DND-41 (cell line): ENCODE data around the gene ACOT6.
A peak's percentile ranks its signal among the peaks of the same experiment; 100 is the strongest.

Experiments
- ATAC-seq: fragments of 200-7000 bp; cut with Tn5 transposase; 3 replicates; pipeline ENCODE4 v1.9.1; 2021; ENCODE audit warnings: low read depth; ENCODE audit not compliant: insufficient read depth
- DNase-seq: peaks from one replicate; pipeline ENCODE4 v3.0.0-alpha.2; 2020
- H2AFZ ChIP-seq: 2 replicates; pipeline ENCODE4 v1.6.0; 2012; ENCODE audit warnings: low read depth, low read length
- H3K27ac ChIP-seq: 2 replicates; pipeline ENCODE4 v1.5.1; 2012; ENCODE audit warnings: low read length, inconsistent platforms
- H3K27me3 ChIP-seq: fragments of 200-600 bp; sonication (generic); 2 replicates; pipeline ENCODE4 v1.6.0; 2012; ENCODE audit warnings: low read length, mild to moderate bottlenecking, inconsistent platforms; ENCODE audit not compliant: insufficient read depth, poor library complexity
- H3K36me3 ChIP-seq: 2 replicates; pipeline ENCODE4 v1.5.1; 2012; ENCODE audit warnings: low read length, inconsistent platforms; ENCODE audit not compliant: insufficient read depth
- H3K4me1 ChIP-seq: 2 replicates; pipeline ENCODE4 v1.5.1; 2012; ENCODE audit warnings: mild to moderate bottlenecking, low read length; ENCODE audit not compliant: insufficient read depth
- H3K4me2 ChIP-seq: 2 replicates; pipeline ENCODE4 v1.6.0; 2012; ENCODE audit warnings: mild to moderate bottlenecking, moderate library complexity, low read length, inconsistent platforms; ENCODE audit not compliant: insufficient read depth
- H3K4me3 ChIP-seq, 2 experiments: fragments of 200-600 bp in 1 of 2; shearing (Covaris generic) in 1 of 2; 2 replicates each; pipeline ENCODE4 v1.5.1; 2012 to 2016; ENCODE audit warnings: inconsistent platforms in 2 of 2, low read length in 2 of 2, mild to moderate bottlenecking in 2 of 2, low read depth in 1 of 2, moderate library complexity in 1 of 2
- H3K79me2 ChIP-seq: 2 replicates; pipeline ENCODE4 v1.6.0; 2012; ENCODE audit warnings: low read length, inconsistent platforms; ENCODE audit not compliant: insufficient read depth
- H3K9ac ChIP-seq: 2 replicates; pipeline ENCODE4 v1.6.0; 2012; ENCODE audit warnings: low read depth, mild to moderate bottlenecking, inconsistent platforms, low read length, moderate library complexity
- H3K9me3 ChIP-seq: 2 replicates; pipeline ENCODE4 v1.5.1; 2012; ENCODE audit warnings: low read length, moderate library complexity, mild to moderate bottlenecking, inconsistent platforms; ENCODE audit not compliant: insufficient read depth, severe bottlenecking
- H4K20me1 ChIP-seq: 2 replicates; pipeline ENCODE4 v1.6.0; 2012; ENCODE audit warnings: low read length; ENCODE audit not compliant: insufficient read depth
- EZH2 ChIP-seq: IDR thresholded peaks from 3 replicates; pipeline ENCODE4 v1.6.1; 2012; ENCODE audit warnings: borderline replicate concordance, low read depth, mild to moderate bottlenecking, moderate library complexity, low read length, inconsistent platforms; ENCODE audit not compliant: severe bottlenecking
- TF ChIP-seq, protein P1 (sequence below): IDR thresholded peaks from 2 replicates; pipeline ENCODE4 v1.5.1; 2012; ENCODE audit warnings: borderline replicate concordance, low read length, moderate library complexity, mild to moderate bottlenecking; ENCODE audit not compliant: poor library complexity, severe bottlenecking; ENCODE audit errors: extremely low read depth

Gene ACOT6

GRCh38 chr14:73627151-73627558 lies 14.8 kb downstream of the ACOT6 start:
- H3K27me3 ChIP-seq: no peaks in the 10 kb centered on the region
- H3K27ac ChIP-seq: no peak overlapping the region
- DNase-seq (no peak), ATAC-seq (no peak)
- H3K4me1 ChIP-seq: no peaks in the 10 kb centered on the region
- TF ChIP-seq, protein P1, sequence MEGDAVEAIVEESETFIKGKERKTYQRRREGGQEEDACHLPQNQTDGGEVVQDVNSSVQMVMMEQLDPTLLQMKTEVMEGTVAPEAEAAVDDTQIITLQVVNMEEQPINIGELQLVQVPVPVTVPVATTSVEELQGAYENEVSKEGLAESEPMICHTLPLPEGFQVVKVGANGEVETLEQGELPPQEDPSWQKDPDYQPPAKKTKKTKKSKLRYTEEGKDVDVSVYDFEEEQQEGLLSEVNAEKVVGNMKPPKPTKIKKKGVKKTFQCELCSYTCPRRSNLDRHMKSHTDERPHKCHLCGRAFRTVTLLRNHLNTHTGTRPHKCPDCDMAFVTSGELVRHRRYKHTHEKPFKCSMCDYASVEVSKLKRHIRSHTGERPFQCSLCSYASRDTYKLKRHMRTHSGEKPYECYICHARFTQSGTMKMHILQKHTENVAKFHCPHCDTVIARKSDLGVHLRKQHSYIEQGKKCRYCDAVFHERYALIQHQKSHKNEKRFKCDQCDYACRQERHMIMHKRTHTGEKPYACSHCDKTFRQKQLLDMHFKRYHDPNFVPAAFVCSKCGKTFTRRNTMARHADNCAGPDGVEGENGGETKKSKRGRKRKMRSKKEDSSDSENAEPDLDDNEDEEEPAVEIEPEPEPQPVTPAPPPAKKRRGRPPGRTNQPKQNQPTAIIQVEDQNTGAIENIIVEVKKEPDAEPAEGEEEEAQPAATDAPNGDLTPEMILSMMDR: no peak
- no peak for TF ChIP-seq EZH2
- H3K9me3 ChIP-seq: no peaks in the 10 kb centered on the region
- H2AFZ ChIP-seq: no peak overlapping the region
- H4K20me1 ChIP-seq: no peaks in the 10 kb centered on the region
- H3K4me3 ChIP-seq: no peak overlapping the region
- no peak overlapping the region for H3K9ac ChIP-seq
- H3K4me2 ChIP-seq: no peak overlapping the region
- no peaks in the 10 kb centered on the region for H3K79me2 ChIP-seq
- H3K36me3 ChIP-seq: no peaks in the 10 kb centered on the region

- Histone ChIP-seq H3K27ac (no peak overlapping the region), H3K36me3 (no peaks in the 10 kb centered on the region), H3K27me3 (no peaks in the 10 kb centered on the region), H4K20me1 (no peaks in the 10 kb centered on the region), H3K4me3 (no peak overlapping the region), H3K9ac (no peak overlapping the region), H3K79me2 (no peaks in the 10 kb centered on the region), H2AFZ (no peak overlapping the region), H3K9me3 (no peaks in the 10 kb centered on the region), H3K4me1 (no peaks in the 10 kb centered on the region), H3K4me2 (no peak overlapping the region)
- TF ChIP-seq, protein P1: no peak
- no peak for TF ChIP-seq EZH2
- ATAC-seq: no peak
- no peak for DNase-seq
These were observed 17.9 kb downstream of the ACOT6 start for GRCh38 chr14:73630009-73630780.

- Histone ChIP-seq H3K9me3 (no peaks in the 10 kb centered on the region), H2AFZ (no peak overlapping the region)
- peak; percentile 9 for DNase-seq
These were observed 21.0 kb downstream of the ACOT6 start for GRCh38 chr14:73633116-73634010.

More at GRCh38 chr14:73633116-73634010, 21.0 kb downstream of the ACOT6 start:
- no peak for ATAC-seq
- Histone ChIP-seq H3K4me1 (no peaks in the 10 kb centered on the region), H3K4me2 (no peak overlapping the region), H4K20me1 (no peaks in the 10 kb centered on the region), H3K9ac (no peak overlapping the region), H3K79me2 (no peaks in the 10 kb centered on the region), H3K27me3 (peaks cover 4% of the 10 kb centered on the region), H3K4me3 (no peak overlapping the region), H3K36me3 (no peaks in the 10 kb centered on the region), H3K27ac (no peak overlapping the region)
- TF ChIP-seq EZH2: no peak
- TF ChIP-seq, protein P1: peak; percentile 56
